Urinary bladder (tissue), 4 donors: Measurements from ENCODE around the gene GABRB3. TPM values are rescaled to one million over a fixed set of nuclear protein-coding genes. Genes with fewer than 3 reads are reported as not detected.

ENCODE experiments used
- DNase-seq: peaks from one replicate; pipeline ENCODE4 v3.0.0-alpha.2; 2015; ENCODE audit errors: extremely low spot score
- H3K27ac ChIP-seq: one replicate; pipeline ENCODE4 v1.5.1; 2013; ENCODE audit warnings: low read depth, mild to moderate bottlenecking, moderate library complexity
- H3K36me3 ChIP-seq: one replicate; pipeline ENCODE4 v1.6.1; 2013; ENCODE audit warnings: mild to moderate bottlenecking, moderate library complexity; ENCODE audit not compliant: insufficient read depth
- H3K4me1 ChIP-seq: one replicate; pipeline ENCODE4 v1.6.1; 2013; ENCODE audit warnings: mild to moderate bottlenecking, moderate library complexity; ENCODE audit not compliant: insufficient read depth
- H3K4me3 ChIP-seq: one replicate; pipeline ENCODE4 v1.5.1; 2013; ENCODE audit warnings: low read depth, low read length
- WGBS: extraction: QIAGEN DNeasy Blood & Tissue Kit; methylation state at CpG from one replicate; pipeline ENCODE4 v1.1.7; 2013; 5-methylcytosine and 5-hydroxymethylcytosine counted together
- polyA plus RNA-seq: library from polyadenylated mRNA; stranded (reverse); fragments of 200-250 nt; gene quantifications from one replicate; pipeline ENCODE4 v1.2.3, GENCODE V29; 2013
- total RNA-seq: library from RNA; depleted of rRNA; stranded (reverse); fragments of >200 nt; gene quantifications from one replicate; pipeline ENCODE4 v1.2.3, GENCODE V29; 2014
- donor health status: healthy with polysubstance abuse.
- donor health status: healthy.

Gene GABRB3
- total and polyA plus RNA-seq, 2 donors: 2.3 to 2.5 TPM

- DNase-seq: no peak
- no peak overlapping the region for H3K27ac ChIP-seq
- H3K4me3 ChIP-seq: no peak overlapping the region
- WGBS: 64% methylated on average over 5 of the region's 5 CpGs
- no peaks in the 10 kb centered on the region for H3K36me3 ChIP-seq
- H3K4me1 ChIP-seq: no peaks in the 10 kb centered on the region
These were observed 90.2 kb downstream of the GABRB3 start for GRCh38 chr15:26682598-26683164.

DNA sequence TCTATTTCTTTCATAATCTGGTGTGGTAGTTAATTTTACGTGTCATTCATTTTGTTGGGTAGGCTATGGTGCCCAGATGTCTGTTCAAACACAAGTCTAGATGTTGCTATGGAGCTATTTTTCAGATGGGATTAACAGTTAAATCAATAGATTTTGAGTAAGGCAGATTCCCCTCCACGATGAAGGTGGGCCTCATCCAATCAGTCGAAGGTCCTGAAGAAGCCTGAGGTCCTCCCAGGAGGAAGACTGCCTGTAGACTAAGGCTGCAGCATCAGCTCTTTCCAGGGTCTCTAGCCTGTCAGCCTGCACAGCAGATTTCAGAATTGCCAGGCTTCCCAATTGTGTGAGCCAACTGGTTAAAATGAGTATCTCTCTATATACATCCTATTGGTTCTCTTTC is 92.9 kb downstream of the GABRB3 start:
- no peak overlapping the region for H3K4me3 ChIP-seq
- no peak overlapping the region for H3K27ac ChIP-seq
- H3K36me3 ChIP-seq: no peaks in the 10 kb centered on the region
- H3K4me1 ChIP-seq: no peaks in the 10 kb centered on the region
- 93% methylated on average over 3 of the region's 3 CpGs for WGBS
- DNase-seq: no peak

DNA sequence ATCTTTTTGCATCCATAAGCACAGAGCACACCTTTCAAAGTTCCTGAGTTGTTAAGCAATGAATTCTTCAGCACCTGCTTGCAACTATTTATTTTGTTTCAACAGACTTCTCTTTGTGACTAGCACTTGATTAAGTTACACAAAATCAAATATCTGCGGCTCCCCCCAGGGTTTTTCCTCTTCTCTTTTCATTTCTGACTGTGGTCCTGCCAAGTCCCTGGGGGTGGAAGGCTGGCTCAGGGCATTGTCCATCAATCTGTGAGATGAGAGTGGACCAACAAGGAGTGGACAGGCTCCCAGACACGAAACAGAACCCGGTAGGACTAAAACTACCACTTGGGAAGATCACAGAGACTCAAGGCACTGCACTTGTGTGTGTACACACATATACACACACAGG is 96.8 kb downstream of the GABRB3 start:
- H3K27ac ChIP-seq: no peak overlapping the region
- H3K4me1 ChIP-seq: no peaks in the 10 kb centered on the region
- 78% methylated on average over 3 of the region's 3 CpGs for WGBS
- H3K36me3 ChIP-seq: no peaks in the 10 kb centered on the region
- no peak overlapping the region for H3K4me3 ChIP-seq
- DNase-seq: no peak

DNA sequence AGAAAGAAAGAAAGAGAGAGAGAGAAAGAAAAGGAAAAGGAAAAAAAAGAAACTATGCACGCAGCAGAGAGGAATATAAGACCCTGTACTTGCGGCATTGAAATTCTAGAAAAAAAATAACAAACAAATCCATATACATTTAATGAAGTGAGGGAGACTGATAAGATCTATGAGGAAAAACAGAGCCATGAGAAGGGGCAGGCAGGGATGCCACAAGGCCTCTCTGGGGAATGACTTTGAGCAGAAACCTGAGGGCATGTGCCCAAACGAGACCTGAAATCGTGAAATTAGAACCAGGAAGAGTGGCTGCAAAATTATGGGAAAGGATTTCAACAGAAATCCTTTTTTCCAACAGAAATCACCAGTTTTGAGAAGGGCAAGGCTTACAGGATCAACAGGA is 98.4 kb downstream of the GABRB3 start:
- 59% methylated on average over 4 of the region's 4 CpGs for WGBS
- no peak for DNase-seq
- no peak overlapping the region for H3K27ac ChIP-seq

DNA sequence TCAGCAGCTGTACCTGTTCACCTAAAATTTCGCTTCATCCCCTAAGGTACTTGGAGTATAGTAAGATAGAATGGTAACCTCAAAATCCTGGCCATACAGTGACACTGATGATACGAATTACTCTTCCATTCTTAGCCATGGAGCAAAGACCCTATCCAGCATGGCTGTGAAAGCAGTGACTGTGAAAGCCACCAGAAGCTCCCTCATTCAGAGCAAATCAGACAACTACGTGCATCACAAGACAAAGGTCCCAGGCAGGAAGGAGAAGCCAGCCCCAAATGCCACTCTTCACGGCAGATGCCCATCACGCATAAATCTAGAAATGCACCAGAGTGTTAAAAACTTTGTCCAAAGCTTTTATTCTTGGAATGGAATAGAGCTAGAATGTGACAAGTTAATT is 99.4 kb downstream of the GABRB3 start:
- H3K36me3 ChIP-seq: no peaks in the 10 kb centered on the region
- no peak for DNase-seq
- no peak overlapping the region for H3K4me3 ChIP-seq
- 77% methylated on average over 5 of the region's 5 CpGs for WGBS
- H3K4me1 ChIP-seq: no peaks in the 10 kb centered on the region
- H3K27ac ChIP-seq: no peak overlapping the region

More for the DNA sequence above, 98.4 kb downstream of the GABRB3 start:
- Histone ChIP-seq H3K36me3 (no peaks in the 10 kb centered on the region), H3K4me3 (no peak overlapping the region), H3K4me1 (no peaks in the 10 kb centered on the region)

DNA sequence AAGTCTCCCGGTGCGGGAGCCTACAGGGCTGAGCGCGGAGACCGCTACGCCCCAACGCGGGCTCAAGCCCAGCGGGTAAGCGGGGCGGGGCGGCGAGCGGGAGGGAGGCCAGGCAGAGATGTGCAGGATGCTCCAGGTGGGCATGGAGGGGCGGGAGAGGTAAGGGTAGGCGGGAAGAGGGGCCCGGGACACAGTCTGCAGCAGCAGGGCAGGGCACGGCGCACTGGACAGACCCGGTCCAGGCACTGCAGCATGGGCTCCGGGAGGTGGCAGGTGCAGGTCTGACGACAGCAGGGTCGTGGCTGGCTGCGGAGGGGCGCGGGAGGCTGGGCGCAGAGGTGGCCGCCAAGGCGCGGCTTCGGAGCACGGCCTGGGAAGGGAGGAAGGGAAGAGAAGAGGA is 102.8 kb downstream of the GABRB3 start:
- WGBS: 84% methylated on average over 32 of the region's 32 CpGs
- Histone ChIP-seq H3K4me1 (no peaks in the 10 kb centered on the region), H3K4me3 (no peak overlapping the region), H3K36me3 (no peaks in the 10 kb centered on the region), H3K27ac (no peak overlapping the region)
- no peak for DNase-seq

DNA sequence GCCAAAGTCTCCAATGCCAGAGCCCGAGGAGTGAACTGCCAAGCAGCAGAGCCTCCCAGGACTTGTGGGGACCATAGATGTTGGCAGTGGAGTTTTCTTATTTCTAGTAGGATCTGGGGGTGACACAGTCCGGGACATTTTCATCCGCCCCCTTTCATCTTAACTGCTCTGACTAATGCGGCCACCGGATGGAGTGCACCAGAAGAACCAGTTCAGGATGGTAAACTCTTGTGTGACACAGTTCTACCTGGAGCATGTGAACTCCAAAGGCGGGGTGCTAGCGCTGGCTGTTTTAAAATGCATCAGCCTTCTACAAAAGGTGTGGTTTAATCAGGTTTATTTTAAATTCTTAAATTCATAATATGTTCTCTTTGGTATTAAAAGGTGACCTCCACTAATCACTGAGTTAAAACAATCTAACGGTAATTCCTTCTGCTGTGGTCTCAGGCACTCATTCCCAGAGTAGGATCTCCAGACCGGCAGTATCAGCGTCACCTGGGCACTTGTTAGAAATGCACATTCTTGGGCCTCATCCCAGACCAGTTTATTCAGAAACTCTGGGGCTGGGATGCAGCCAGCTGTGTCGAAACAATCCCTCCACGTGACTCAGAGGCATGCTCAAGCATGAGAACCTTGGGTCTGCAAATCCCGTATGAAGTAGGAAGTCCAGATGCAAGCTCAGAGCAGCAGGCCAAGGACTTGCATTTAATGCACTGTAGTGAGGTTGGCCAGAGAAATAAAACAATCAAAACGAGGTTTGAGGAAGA is 105.5 kb downstream of the GABRB3 start:
- Histone ChIP-seq H3K27ac (no peak overlapping the region), H3K4me1 (no peaks in the 10 kb centered on the region), H3K4me3 (no peak overlapping the region), H3K36me3 (no peaks in the 10 kb centered on the region)
- WGBS: 61% methylated on average over 14 of the region's 14 CpGs
- no peak for DNase-seq

DNA sequence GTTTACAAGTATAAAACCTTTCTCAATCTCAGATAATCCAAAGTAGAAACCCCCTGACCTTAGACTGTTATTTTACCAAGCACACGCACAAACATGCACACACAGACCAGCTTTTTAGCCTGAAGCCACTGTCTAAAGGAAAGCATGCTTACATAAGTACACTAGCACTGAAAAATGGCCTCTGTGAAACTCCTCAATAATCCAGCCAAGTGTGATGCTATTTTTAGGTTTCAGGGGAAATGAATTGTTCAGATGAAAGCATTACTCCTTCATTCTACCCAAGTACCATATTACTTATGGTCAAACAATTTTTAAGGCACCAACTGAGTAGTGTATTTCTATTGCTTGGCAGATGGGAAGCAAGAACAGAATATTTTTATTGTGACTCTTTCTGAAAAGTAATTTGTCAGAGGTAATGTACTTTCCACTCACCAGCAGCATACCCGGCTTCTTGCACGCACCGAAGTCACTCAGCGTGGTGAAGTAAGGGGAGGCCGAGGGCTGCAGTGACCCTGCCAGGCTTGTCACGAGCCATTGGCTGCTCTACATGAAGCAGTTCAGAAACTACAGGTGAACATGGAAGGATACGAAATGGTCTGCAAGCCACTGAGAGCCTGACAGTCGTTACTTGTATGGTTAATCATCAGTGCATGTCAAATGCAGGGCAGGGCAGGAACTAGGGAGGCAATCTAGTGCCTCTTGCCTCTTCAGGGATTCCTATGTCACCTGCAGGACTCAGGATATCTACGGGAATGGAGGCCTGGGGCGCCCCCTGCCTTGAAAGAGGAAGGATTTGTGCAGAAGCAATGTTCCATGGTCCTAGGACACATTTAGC is 106.7 kb downstream of the GABRB3 start:
- 70% methylated on average over 11 of the region's 11 CpGs for WGBS
- Histone ChIP-seq H3K4me3 (no peak overlapping the region), H3K27ac (no peak overlapping the region), H3K4me1 (no peaks in the 10 kb centered on the region), H3K36me3 (no peaks in the 10 kb centered on the region)
- DNase-seq: no peak

- DNase-seq: no peak
These were observed 110.6 kb downstream of the GABRB3 start for GRCh38 chr15:26662283-26662682.

DNA sequence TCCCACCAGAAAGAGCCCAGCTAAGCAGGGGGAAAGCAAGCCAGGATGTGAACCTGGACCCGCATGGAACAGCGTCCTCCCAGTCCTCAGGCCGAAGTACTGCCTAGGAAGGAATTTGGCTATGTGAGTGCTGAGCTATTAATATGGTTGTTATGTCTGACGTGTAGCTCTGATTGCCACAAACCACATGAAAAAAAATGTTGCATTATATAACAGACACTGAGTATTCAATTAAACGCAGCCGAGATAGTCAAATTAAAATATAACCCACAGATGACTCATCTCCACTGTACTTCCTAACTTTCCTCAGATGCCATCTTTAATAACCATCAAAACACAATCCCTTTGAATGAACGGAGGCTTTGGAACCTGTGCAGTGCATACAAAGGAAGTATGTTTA is 111.1 kb downstream of the GABRB3 start:
- Histone ChIP-seq H3K27ac (no peak overlapping the region), H3K4me3 (no peak overlapping the region), H3K4me1 (no peaks in the 10 kb centered on the region), H3K36me3 (no peaks in the 10 kb centered on the region)
- 65% methylated on average over 7 of the region's 7 CpGs for WGBS
- no peak for DNase-seq

More at GRCh38 chr15:26662283-26662682, 110.6 kb downstream of the GABRB3 start:
- Histone ChIP-seq H3K4me3 (no peak overlapping the region), H3K27ac (no peak overlapping the region), H3K4me1 (no peaks in the 10 kb centered on the region), H3K36me3 (no peaks in the 10 kb centered on the region)
- WGBS: 41% methylated on average over 6 of the region's 6 CpGs

- no peak for DNase-seq
- no peak overlapping the region for H3K4me3 ChIP-seq
- H3K27ac ChIP-seq: no peak overlapping the region
- 71% methylated on average over 3 of the region's 3 CpGs for WGBS
- H3K36me3 ChIP-seq: no peaks in the 10 kb centered on the region
- H3K4me1 ChIP-seq: no peaks in the 10 kb centered on the region
These were observed 111.8 kb downstream of the GABRB3 start for GRCh38 chr15:26661107-26661506.

- H3K4me1 ChIP-seq: no peaks in the 10 kb centered on the region
- no peaks in the 10 kb centered on the region for H3K36me3 ChIP-seq
- no peak overlapping the region for H3K27ac ChIP-seq
- no peak overlapping the region for H3K4me3 ChIP-seq
- 65% methylated on average over 6 of the region's 6 CpGs for WGBS
- no peak for DNase-seq
These were observed 112.6 kb downstream of the GABRB3 start for GRCh38 chr15:26660241-26660640.

DNA sequence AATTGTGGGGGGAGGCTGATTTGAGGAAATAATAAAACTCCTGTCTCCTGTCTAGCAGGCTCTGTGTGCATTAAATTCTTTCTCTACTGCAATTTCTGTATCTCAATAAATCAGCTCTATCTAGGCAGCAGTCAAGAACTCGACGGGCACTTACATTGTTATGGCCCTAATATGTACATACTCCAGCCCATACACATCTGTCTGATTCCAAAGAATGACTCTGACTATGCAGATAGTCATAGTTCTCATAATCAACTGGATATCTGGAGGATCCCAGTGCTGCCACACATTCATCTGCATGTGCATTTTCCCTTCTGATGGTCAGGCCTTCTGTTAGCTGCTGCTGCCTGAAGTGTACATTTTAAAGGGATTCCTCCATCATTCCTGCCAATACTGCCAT is 114.6 kb downstream of the GABRB3 start:
- Histone ChIP-seq H3K4me1 (no peaks in the 10 kb centered on the region), H3K27ac (no peak overlapping the region), H3K4me3 (no peak overlapping the region), H3K36me3 (no peaks in the 10 kb centered on the region)
- DNase-seq: no peak
- WGBS: 44% methylated on average over 2 of the region's 2 CpGs

DNA sequence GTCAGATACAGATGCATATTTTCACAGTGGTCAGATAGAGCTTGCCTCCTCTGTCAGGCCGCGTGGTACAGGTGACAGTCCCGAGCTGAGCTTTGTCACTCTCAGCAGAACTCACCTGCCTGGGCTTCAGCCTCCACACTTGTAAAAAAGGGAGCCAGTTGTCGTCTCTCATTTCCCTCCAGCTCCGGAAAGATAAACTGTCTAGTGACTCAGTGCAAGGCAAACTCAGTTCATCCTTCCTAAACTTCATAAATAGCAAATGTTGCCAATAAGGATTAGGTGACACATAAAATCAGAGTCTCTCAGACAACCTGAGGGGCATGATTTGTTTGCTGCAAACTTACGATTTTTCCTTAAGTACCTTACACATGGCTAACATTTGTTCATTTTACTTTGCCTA is 116.8 kb downstream of the GABRB3 start:
- Histone ChIP-seq H3K4me3 (no peak overlapping the region), H3K36me3 (no peaks in the 10 kb centered on the region), H3K4me1 (no peaks in the 10 kb centered on the region), H3K27ac (no peak overlapping the region)
- 67% methylated on average over 6 of the region's 6 CpGs for WGBS
- no peak for DNase-seq
